ENCODE data around the gene AUTS2.
A peak's percentile ranks its signal among the peaks of the same experiment; 100 is the strongest.
"Not testable (repeated sequence)": the region's sequence is repeated elsewhere in the genome, so short reads cannot be mapped to it uniquely, and the experiment has no call there.

The AUTS2 gene

GRCh38 chr7:70807650-70808049 lies 1209.4 kb downstream of the AUTS2 start:
- TF ChIP-seq, protein P1, sequence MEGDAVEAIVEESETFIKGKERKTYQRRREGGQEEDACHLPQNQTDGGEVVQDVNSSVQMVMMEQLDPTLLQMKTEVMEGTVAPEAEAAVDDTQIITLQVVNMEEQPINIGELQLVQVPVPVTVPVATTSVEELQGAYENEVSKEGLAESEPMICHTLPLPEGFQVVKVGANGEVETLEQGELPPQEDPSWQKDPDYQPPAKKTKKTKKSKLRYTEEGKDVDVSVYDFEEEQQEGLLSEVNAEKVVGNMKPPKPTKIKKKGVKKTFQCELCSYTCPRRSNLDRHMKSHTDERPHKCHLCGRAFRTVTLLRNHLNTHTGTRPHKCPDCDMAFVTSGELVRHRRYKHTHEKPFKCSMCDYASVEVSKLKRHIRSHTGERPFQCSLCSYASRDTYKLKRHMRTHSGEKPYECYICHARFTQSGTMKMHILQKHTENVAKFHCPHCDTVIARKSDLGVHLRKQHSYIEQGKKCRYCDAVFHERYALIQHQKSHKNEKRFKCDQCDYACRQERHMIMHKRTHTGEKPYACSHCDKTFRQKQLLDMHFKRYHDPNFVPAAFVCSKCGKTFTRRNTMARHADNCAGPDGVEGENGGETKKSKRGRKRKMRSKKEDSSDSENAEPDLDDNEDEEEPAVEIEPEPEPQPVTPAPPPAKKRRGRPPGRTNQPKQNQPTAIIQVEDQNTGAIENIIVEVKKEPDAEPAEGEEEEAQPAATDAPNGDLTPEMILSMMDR (IDR thresholded peaks at IDR 0.05; ENCODE audit: insufficient read depth, low read depth, low read length, missing control alignments), result no peak
- no peak overlapping the region for H3K4me3 ChIP-seq (ENCODE audit: low read depth, low read length)
- peak; percentile 65 for DNase-seq (ENCODE audit: low read depth)

DNA sequence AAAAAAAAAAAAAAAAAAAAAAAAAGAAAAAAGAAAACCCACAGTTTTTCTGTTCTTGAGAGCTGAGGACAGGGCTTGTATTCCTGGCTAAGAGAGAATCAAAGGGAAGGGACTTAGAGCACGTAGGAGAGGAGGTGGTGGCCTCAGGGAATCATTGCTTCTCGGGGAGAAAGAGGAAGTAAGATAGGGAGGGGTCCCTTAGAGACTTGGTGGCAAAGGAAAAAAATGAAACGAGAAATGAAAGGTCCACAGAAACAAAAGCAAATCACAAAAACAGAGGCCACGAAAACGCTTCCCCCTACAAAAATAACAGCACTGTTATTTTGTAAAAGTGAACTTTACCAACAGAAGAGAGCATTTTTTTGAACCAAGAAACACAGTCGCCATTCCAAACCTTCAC lies 1210.6 kb downstream of the AUTS2 start:
- TF ChIP-seq, protein P1 (IDR thresholded peaks at IDR 0.05; ENCODE audit: insufficient read depth, low read depth, low read length, missing control alignments), result no peak
- DNase-seq (ENCODE audit: low read depth), result peak; percentile 69
- peak overlapping the region; percentile 42 for H3K4me3 ChIP-seq (ENCODE audit: low read depth, low read length)

GRCh38 chr7:70810558-70811139 lies 1212.4 kb downstream of the AUTS2 start:
- TF ChIP-seq, protein P1 (IDR thresholded peaks at IDR 0.05; ENCODE audit: insufficient read depth, low read depth, low read length, missing control alignments), result no peak
- DNase-seq (ENCODE audit: low read depth), result no peak
- no peak overlapping the region for H3K4me3 ChIP-seq (ENCODE audit: low read depth, low read length)

DNA sequence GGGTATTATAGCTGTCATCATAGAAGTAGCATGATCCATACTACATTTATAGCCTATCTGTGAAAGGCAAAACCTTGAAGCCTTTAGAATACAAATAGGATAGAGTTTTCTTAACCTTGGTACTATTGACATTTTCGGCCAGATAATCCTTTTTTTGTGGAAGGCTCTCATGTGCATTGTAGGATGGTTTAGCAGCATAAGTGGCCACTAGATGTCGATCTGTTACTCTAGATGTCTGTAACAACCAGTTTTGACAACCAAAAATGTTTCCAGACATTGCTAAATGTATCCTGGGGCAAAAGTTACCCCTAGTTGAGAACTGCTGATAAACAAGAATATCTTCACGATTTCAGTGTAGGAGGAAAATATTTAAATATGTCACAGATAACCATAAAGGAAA lies 1214.2 kb downstream of the AUTS2 start:
- TF ChIP-seq, protein P1 (IDR thresholded peaks at IDR 0.05; ENCODE audit: insufficient read depth, low read depth, low read length, missing control alignments), result peak; percentile 38
- no peak for DNase-seq (ENCODE audit: low read depth)
- H3K4me3 ChIP-seq (ENCODE audit: low read depth, low read length), result no peak overlapping the region

- DNase-seq (ENCODE audit: low read depth); H3K4me3 ChIP-seq (ENCODE audit: low read depth, low read length): not testable (repeated sequence)
Observed at GRCh38 chr7:70822490-70822889, 1224.2 kb downstream of the AUTS2 start.

GRCh38 chr7:70829221-70830059 lies 1231.2 kb downstream of the AUTS2 start:
- no peak overlapping the region for H3K4me3 ChIP-seq (ENCODE audit: low read depth, low read length)
- peak; percentile 83 for DNase-seq (ENCODE audit: low read depth)
- TF ChIP-seq, protein P1 (IDR thresholded peaks at IDR 0.05; ENCODE audit: insufficient read depth, low read depth, low read length, missing control alignments), result peak; percentile 95

GRCh38 chr7:70830060-70830395 lies 1231.8 kb downstream of the AUTS2 start:
- H3K4me3 ChIP-seq (ENCODE audit: low read depth, low read length), result no peak overlapping the region
- DNase-seq (ENCODE audit: low read depth), result no peak
- TF ChIP-seq, protein P1 (IDR thresholded peaks at IDR 0.05; ENCODE audit: insufficient read depth, low read depth, low read length, missing control alignments), result no peak
